Hematopoietic multipotent progenitor cell treated with erythropoietin and hydrocortisone succinate and interleukin-3 and kit ligand, for 17 days (in vitro differentiated cells): ENCODE measurements around the gene TNFRSF14.

Experiments used
- DNase-seq: peaks from one replicate; pipeline ENCODE4 v3.0.0-alpha.2; 2015; ENCODE audit warnings: low spot score

Gene TNFRSF14

GRCh38 chr1:2556277-2556677 lies at the start of gene TNFRSF14:
Gene TNFRSF14, plus strand, starts transcription at chr1:2556371. Its CDS starts 294 bp downstream, at chr1:2556665.
- peak; percentile 65 for DNase-seq

DNA sequence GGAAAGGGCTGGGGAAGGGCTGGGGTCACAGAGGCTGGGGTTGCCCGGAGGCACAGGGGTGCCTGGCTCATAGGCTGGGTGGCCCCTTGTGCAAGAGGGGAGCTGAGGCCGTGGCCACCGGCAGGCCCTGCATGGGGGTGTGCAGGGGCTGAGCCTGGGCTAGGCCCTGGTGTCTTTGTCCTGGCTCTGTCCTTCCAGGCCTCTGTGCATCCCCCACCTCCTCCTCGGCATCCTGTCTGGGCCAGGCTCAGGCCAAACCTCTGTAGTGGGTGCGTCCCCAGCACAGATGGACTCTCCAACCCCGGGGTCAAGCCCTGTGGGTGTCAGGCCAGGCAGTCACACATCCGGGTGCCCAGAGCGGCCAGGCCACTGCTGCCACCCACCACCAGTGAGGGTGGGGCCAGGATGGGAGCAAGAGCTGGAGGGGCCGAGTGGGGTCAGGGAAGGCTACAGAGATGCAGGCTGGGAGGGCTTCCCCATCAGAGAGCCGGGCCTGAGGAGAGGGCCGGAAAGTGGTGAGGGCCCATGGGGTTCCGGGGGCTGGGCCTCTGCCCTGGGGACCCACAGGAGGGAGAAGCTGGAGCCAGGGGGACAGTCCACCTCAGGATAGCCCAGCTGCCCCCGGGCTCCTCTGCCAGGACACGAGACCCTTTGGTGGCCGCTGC lies 49.1 kb upstream of the TNFRSF14 start:
- no peak for DNase-seq

DNA sequence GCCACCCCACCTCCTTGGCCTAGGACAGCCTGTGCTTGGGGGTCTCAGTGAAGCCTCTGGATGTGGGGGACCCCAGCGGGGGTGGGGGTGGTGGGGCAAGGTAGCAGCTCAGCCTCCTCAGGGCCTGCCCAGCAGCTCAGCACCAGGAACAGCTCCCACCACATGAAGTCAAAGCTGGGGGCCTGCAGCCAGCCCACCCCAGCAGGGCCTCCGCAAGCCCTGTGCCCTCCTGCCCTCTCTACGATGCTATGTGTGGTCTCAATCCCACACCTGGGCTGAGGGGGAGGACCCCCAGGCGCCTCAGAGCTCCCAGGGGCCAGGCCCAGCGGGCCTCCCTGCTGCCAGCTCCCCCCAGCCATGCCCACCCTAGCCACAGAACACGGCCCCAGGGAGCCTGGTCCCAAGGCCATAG lies 48.4 kb upstream of the TNFRSF14 start:
- no peak for DNase-seq

- DNase-seq, result no peak
These were observed 48.0 kb upstream of the TNFRSF14 start for GRCh38 chr1:2508180-2508579.

DNA sequence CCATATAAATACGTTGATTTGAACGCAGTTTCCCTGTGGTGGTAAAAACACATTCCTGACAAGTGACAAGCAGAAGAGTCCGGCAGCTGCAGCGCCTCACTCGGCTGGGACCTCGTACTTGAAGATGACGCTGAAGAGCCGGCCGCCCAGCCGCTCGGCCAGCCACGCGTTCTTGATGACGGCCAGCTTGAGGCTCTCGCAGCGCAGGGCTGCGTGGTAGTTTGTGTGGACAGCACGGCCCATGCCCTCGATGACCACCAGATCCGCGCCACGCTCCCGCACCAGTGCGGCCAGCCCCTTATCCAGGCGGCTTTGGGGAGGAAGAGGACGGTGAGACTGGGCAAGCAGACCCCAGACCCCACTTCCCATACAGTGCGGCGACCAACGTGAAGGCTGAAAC lies 47.4 kb upstream of the TNFRSF14 start:
- no peak for DNase-seq

DNA sequence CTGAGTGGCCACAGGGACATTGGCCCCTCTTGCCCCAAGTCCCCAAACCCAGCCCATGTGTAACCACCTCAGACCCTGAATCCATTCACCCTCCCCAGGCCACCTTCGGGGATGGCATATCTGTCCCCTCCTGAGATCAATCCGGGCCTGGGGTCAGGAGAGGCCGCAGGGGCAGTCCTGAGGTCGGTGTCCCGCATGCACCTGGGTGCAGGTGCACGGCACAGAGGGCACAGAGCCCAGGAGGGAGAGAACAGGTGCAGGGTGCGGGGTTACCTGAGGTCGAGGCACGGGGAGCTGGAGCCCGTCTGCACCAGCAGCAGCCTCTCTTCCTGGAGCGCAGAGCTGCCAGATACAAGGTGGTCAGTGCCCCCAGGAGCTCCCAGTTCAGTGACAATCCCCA lies 46.6 kb upstream of the TNFRSF14 start:
- no peak for DNase-seq

DNA sequence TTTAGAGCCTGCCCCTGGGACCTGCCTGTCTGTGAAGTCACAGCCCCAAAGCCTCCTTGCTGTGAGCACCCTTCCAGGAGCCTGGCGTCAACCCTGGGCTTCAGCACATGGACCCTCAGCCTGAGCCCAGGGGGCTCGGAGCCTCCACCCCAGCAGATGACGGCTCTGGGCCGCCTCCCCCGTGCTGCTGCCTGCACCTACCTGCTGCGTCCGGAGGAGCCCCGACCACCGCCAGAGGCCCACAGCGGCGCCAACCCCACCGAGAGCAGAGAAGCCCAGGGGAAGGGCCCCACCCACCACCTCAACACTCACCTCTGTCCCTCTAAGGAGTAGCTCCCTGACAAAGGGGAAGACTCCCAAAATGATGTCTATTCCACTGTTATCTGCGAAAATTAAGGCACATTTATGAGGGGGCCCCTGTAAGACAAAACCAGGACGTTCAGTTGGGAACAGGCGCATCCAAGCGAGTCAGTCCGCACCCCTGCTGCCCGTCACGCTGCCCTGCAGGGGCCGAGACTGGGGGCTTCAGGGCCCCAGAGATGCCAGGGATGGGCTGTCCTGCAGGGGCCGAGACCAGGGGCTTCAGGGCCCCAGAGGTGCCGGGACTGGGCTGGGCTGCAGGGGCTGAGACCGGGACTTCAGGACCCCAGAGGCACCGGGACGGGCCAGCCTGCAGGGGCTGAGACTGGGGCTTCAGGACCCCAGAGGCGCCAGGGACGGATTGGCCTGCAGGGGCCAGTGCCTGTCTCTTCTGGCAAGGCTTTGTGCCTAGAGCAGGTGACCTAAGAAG lies 45.6 kb upstream of the TNFRSF14 start:
- no peak for DNase-seq

- DNase-seq, result no peak
These were observed 43.2 kb upstream of the TNFRSF14 start for GRCh38 chr1:2512862-2513421.

GRCh38 chr1:2513939-2514652 lies 42.1 kb upstream of the TNFRSF14 start:
- no peak for DNase-seq

DNA sequence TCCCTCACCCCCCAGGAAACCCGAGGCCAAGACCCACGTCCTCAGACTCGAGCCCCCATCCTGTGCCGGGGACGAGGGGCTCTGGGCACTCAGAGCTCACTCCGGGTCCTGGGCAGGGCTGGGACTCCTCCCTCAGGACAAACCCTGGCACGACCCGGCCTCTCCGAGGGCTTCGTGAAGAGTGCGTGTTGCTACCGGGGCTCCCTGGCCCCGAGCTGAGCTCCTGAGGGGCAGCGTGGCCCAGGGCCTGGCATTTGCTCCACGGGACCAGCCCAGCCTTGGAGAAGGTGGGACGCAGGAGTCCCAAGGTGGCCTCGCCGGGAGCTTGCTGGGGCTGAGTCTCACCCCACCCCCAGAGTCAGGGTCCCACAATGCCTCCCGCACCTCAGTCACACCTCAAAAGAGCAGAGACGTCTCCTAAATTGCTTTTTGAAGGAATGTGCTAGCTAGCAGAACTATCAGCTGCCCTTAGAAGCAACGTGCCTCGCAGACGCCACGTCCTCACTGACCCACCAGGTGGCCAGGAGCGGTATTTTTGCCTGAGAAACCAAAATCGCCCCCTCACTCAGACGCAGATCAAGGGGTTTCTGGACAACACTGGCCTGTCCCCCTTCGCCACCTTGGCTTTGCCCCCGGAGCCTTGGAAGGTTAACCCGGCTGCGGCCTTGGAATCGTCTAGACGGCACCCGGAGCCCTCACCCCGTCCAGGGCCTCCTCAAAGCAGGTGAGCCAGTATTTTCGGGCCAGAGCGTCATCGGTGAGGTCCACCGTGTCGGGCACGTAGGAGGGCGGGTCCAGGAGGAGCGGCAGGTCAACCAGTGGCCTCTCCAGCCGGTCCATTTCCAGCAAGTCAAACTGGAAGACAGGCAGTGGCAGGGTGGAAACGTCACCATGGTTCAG lies 41.1 kb upstream of the TNFRSF14 start:
- no peak for DNase-seq

DNA sequence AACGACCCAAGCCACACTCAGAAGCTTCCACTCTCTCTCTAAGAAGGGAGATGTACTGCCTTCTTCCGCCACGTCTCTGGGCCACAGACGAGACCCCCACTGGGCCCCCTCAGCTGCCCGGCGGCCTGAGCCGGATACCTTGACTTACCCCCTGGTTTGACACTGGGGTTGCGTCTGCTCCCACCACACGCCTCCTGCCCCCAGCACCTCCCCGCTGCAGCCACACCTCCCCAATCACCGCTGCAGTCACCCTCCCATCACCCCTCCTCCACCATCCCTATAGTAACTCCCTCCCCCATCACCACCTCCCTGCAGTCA lies 40.4 kb upstream of the TNFRSF14 start:
- no peak for DNase-seq

DNA sequence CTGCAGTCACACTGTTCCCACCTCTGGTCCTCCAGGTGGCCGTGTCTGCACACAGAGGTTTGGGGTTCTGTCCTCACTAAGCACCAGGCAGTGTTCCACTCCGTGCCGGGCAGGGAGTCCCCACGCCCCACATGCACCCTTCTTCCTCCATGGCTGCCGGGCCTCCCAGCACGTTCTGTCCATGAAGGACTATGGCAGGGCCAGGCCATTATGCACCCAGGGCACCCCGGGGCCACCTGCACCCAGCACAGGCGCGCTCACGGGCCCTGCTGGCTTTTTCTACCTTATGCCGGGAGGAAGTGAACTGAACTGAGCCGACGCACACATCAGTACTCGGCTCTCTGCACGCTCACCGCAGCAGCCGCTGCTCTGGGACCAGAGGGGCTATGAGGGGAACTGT lies 40.0 kb upstream of the TNFRSF14 start:
- DNase-seq, result no peak

- DNase-seq, result no peak
These were observed 39.2 kb upstream of the TNFRSF14 start for GRCh38 chr1:2516946-2517345.

- DNase-seq, result no peak
These were observed 38.2 kb upstream of the TNFRSF14 start for GRCh38 chr1:2517966-2518365.

DNA sequence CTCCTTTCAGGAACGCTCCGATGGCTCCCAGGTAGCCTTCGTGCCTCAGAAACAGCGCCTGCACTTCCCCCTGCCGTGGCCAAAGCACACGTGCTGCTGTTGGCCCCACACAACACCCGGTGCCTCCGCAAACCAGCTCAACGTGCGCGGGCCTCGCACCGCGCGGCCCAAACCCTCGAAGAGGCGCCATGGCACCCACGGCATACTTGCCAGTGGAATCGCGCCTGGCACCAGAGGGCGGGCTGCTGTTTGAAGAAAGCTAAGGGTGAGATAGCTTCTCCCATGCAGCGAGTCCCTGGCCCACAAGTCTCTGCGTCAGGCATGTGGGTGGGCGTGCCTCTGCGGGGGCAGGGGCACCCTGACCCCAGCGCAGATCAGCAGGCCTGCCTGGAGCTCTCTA lies 37.6 kb upstream of the TNFRSF14 start:
- no peak for DNase-seq

DNA sequence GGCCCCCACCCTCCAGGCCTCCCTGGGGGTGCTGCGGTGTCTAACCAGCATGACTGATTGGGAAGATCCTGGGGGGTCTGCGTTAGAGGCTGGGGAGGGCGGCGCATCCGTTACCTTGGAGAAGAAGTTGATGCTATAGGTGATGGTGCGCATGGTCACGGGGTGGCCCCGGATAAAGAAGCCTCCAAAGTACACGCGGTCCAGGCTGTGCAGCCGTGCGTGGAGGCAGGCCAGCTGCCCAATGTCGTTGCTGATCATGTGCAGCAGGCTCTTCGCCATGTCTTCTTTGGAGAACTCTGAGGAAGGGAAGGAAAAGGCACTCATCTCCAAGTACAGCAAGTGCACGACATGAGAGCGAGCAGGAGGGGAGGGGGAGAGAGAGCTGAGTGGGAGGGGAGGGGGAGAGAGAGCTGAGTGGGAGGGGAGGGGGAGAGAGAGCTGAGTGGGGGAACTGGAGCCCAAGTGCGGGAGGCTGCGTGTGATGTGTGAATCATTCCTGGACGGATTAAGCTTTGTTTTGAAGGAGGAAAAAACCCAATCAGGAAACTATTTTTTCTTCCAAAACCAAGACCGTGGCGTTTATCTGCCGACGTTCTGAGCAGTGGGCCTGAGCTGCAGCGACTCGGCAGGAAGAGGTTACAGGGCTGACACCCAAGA lies 37.0 kb upstream of the TNFRSF14 start:
- DNase-seq, result no peak

DNA sequence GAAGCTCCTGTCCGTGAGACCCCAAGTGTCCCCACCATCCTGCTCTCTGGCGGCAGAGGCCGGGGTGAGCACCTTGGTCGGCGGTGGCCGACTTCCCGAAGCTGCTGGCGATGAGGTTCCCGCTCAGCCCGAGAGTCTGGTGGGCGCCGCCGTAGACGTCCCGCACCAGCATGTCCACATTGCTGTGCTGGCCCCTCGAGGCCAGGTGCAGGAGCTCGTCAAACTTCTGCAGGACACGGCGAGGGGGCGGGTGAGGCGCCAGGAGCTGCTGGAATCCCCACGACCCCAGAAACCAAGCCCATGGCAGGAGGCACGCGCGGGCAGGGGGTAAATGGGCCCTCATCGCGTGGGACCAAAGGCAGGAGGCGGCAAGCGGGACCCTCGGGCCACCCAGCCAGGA lies 36.4 kb upstream of the TNFRSF14 start:
- no peak for DNase-seq

DNA sequence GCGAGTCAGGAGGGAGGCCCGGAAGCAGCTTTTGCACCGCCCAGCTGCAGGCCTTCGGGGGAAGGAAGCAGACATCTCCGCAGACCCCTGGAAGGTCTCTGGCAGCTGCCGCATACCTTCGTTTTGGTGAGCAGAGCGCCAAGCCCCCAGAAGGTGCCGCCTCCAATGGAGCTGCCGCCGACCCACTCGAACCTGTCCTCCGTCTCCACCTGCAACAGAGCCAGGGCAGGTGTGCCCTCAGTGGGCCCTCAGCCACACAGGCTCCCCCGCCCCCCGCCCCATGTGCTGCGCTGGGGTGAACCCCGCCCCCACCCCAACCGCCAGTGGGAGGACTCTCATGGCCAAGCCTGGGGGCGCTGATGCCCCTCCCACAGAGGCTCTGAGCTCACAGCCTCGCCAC lies 36.0 kb upstream of the TNFRSF14 start:
- no peak for DNase-seq

- DNase-seq, result no peak
These were observed 35.4 kb upstream of the TNFRSF14 start for GRCh38 chr1:2520806-2521205.

- DNase-seq, result no peak
These were observed 33.9 kb upstream of the TNFRSF14 start for GRCh38 chr1:2522230-2522629.

- no peak for DNase-seq
These were observed 32.8 kb upstream of the TNFRSF14 start for GRCh38 chr1:2523191-2523890.
